ENCODE results near the gene JMJD6.

JMJD6 gene

DNA sequence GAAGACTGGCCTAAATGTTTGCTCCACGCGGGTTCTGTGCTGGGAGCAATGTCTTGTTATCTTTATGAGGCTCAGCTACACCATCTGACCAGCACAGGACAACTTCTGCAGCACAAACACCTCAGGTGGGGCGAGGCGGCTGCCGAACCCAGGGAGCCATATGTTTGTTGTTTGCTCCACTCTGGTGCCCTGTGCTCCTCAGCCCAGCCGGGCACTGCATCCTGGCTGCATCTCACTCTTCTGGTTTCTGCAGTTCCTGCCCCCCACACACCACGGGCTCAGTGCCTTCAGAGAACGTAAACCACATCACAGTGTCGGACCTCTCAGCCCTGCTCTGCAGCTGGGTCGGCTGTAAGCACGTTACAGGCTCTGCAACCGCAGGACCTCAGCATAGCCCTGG is 48.1 kb downstream of the JMJD6 start:
- DNase-seq: no peak

DNA sequence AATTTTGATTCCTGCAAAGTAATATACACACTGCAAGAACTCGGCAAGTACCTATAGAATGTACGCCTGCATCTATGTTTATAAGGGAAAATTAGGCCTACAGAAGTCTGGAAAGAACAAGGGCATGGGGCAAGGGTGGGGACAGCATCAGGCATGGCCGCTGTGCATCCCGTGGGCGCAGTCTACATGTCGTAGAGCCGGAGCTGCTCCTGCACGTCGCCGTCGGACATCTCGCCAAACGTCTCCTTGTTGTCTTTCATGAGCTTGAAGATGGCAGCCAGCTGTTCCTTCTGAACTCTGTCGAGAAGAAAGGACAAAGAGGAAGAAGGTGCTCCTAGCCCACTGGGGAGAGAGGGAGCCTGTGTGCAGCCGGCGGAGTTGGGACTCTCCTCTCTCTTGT is 49.0 kb downstream of the JMJD6 start:
- DNase-seq: no peak

DNA sequence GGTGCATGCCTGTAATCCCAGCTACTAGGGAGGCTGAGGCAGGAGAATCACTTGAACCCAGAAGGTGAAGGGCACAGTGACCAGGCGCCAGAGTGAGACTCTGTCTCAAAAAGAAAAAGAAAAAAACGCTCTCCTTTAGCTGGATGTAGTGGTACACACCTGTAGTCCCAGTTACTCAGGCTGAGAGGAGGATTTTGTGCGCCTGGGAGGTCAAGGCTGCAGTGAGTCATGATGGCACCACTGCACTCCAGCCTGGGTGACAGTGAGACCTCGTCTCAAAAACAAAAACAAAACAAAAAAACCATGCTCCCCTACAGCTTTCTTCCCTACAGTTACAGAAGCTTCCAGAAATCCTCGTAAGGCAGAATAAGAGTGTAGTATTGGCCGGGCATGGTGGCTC is 49.8 kb downstream of the JMJD6 start:
- DNase-seq: no peak

DNA sequence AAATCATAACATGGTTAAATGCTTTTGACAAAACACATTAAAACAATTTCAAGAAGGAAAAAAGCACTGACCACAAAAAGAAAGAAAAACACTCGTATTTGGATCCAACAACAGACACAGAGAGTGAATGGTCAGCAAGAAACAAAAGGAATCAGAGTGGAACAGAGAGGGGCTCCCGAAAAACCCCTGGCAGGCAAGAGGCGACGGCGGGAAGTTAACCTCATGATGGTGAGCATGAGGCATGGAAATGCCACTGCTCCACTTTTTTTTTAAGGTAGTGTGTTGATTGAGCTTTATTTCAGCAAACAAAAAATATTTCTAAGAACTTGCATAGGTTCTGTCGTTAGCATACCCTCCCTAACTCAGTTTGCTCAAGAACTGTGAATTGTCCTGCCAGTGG is 50.8 kb downstream of the JMJD6 start:
- no peak for DNase-seq

DNA sequence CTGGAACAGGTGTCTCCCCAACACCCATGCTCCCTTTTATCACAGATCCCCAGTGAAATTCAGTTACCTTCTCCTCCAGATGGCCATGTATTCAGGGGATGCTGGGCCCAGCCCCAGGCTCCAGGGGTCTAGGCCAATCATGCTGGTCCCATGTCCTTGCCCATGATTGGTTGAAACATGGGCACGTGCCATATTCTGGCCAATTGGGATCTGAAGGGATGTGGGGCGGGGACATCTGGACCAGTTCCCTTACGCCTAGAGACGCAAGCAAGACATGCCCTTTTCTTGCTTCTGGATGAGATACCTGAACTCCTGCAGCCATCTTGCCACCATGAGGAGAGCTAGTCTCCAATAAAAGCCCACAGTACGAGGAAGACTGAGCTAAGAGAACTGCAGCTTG is 51.8 kb downstream of the JMJD6 start:
- no peak for DNase-seq

DNA sequence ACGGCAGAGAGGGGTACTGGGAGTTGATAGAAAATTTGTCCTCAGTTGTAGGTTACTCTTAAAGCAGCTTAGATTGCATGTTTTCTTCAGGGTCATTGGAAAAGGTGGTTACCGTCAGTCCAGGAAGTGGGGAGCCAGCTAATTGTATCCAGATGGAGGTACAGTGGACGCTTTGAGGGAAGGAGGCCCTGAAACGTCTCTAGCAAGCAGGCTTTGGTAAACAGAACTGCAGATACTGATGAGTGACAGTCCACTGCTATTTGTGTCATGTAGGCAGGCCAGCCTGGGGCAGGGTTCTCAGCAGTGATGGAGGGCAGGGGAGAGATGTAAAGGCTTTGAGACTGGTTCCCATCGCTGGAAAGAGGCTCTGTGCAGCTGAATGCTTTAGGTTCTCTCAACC is 52.7 kb downstream of the JMJD6 start:
- DNase-seq: peak; percentile 65

DNA sequence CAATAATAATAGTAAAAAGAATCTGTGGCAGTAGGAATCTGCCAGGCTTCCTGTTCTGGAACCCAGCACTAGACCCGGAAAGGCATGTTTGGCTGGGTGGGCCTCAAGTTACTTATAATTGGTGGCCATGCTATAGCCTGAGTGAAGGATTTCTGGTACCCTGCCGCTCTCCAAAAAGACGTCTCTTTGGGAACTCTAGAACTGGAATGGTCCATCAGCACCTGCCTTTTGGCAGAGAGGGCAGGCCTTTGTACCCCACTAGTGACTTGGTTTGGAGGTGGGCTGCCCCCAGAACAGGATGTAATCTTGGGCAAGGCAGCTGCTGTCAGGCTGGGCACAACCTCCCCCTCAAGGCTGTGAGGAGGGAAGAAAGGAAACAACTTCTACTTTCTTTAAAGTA is 53.5 kb downstream of the JMJD6 start:
- no peak for DNase-seq

DNA sequence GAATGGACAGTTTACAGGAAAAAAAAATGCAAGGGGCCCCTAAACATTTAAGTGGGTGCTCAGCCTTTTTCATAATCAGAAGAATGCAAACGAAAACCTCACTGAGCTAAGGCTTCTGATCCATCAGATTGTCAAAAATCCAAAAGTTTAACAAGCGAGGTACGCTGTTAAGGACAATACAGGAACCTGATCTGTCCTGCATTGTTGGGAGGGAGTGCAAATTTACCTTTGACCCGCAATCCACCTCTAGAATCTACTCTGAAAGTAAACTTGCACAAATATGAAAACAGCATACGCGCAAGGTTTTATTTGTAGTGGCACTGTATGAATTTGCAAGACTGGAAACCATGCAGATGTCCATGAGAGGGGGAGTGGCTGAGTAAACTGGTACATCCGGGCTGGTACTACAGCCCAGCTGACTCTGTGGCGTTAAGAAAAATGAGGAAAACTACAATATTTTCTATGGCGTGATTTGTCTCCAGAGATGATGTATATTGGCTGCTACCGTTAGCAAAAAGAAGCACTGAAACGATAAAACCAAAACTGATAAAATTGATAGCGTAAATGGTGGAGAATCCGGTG is 54.0 kb downstream of the JMJD6 start:
- no peak for DNase-seq

DNA sequence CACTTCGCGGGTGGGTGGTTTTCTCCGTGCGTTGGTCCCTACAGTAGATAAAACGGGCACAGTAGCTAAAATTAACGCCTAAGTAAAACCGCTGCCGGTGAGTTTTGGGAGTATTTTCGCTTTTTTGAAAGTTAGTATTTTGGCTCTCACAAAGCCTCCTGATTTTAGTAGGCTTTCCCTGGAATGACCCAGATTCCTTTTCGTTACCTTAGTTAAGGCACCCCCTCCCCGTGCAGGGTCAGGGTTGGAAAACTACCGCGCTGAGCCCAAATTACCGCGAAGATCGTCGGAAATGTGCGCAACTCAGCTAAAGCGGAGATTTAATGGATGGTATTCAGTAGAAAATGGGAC is 54.5 kb downstream of the JMJD6 start:
- DNase-seq: no peak

DNA sequence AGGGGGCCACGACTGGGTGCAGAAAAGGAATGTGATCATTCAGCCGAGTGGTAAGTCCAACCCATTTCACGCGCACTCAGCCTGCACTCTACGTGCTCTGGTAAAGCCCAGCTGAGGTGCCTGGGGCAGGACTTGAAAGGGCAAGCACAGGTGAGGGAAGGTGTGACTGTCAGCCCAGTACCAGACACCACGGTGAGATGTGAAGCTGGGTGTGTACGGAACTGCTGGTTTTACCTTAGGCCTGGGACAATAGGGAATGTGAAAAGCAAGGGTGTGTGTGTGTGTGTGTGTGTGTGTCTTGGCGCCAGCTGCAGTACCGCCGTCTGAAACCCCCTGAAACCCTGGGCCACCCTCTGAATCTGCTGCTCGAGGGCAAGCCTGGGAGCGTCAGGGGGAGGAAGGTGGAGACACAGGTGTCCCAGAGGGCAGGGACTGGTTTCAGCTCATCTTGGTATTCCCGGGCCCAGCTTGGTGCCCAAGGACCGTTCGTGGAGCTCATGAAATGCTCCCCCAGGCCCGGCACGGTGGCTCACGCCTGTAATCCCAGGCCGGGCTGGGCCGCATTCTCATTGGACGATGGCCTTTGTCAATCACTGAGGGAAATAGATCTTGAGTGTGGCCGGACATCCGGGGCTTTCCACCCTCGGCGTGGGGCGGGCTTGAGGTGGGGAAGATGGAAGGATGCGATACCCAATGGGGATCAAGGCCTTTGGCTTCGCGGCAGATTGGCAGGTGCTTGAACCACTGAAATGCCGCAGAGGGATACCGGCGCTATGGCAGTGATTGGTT is 55.1 kb downstream of the JMJD6 start:
- peak; percentile 100 for DNase-seq

DNA sequence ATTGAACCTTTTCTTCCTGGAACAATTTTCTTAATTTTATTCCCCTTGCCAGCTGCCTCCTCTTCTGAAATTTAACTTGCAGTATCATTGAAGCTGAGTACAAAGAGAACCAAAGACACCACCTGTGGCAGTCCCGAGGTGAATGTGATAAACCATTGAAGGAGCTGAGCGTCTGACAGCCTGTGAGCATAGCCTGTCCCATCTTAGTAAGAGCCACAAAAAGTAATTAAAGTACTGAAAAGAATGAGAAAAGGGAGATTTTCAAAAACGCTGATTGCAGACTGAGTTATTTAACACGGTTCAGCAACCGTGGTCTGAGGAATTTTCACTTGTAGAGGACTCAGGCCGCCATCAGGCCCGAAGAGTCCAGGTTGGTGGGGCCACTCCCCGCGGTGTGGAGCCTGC is 55.7 kb downstream of the JMJD6 start:
- DNase-seq: no peak

DNA sequence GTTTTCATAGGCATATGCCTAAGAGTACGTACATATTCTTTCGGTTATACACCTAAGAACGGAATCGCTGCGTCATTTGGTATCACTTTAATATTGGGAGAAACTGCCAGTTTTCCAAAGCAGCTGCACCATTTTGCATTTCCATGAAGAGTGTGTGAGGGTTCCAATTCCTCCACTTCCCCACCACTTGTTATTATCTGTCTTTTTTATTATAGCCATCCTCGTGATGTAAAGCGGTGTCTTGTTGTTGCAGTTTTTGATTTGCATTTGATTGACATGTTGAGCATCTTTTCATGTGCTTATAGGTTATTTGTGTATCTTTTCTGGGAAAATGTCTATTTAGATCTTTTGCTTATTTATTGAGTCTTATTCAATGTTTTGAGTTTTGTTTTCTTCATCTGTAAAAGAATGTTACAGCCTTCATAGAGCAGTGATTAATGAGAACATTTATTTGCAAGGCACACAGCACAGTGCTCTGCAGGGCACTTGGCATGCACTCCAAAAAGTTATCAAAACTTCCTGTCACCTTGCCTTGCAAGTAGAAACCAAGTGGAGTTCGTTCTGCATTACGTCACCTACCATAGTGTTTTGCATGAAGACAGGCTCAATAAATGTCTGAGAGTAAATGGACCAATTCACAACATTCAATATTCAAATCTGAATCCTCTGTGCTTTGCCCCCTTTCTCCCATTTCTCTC is 56.2 kb downstream of the JMJD6 start:
- DNase-seq: no peak

Measured in EL (cell line).